ENCODE data around the gene CLCN1.

The CLCN1 gene

GRCh38 chr7:143334244-143334643 is 18.3 kb downstream of the CLCN1 start:
- no peaks in the 10 kb centered on the region for H3F3A ChIP-seq (ENCODE audit: insufficient read depth, low read length)
- H2AFZ ChIP-seq (ENCODE audit: low read length), result no peak overlapping the region
- no peak overlapping the region for H3K4me2 ChIP-seq (ENCODE audit: low read depth, low read length)
- no peak overlapping the region for H3K4me3 ChIP-seq (ENCODE audit: low read length)
- no peak overlapping the region for H3K9ac ChIP-seq (ENCODE audit: low read length)
- no peaks in the 10 kb centered on the region for H3K36me3 ChIP-seq (replicated peaks; ENCODE audit: insufficient read depth, low read length)
- H3K9me2 ChIP-seq (replicated peaks; ENCODE audit: insufficient read depth, low read length), result no peaks in the 10 kb centered on the region
- no peak for DNase-seq
- H4K20me1 ChIP-seq (ENCODE audit: insufficient read depth, low read length), result no peaks in the 10 kb centered on the region
- no peaks in the 10 kb centered on the region for H3K9me3 ChIP-seq (replicated peaks; ENCODE audit: insufficient read depth, low read length)
- H3K27ac ChIP-seq (ENCODE audit: low read length), result no peak overlapping the region
- H3K79me2 ChIP-seq (ENCODE audit: low read length), result no peaks in the 10 kb centered on the region
- TF ChIP-seq CTCF (IDR thresholded peaks at IDR 0.05; ENCODE audit: low read length) (no peak), EZH2 (optimal IDR thresholded peaks at IDR 0.05; ENCODE audit: low read depth, low read length) (no peak)
- no peaks in the 10 kb centered on the region for H3K4me1 ChIP-seq (ENCODE audit: low read length)
- no peaks in the 10 kb centered on the region for H3K27me3 ChIP-seq (replicated peaks; ENCODE audit: insufficient read depth, low read length)

- Histone ChIP-seq H3K4me2 (ENCODE audit: low read depth, low read length) (no peak overlapping the region), H3K9me2 (replicated peaks; ENCODE audit: insufficient read depth, low read length) (no peaks in the 10 kb centered on the region), H3K27me3 (replicated peaks; ENCODE audit: insufficient read depth, low read length) (no peaks in the 10 kb centered on the region), H4K20me1 (ENCODE audit: insufficient read depth, low read length) (no peaks in the 10 kb centered on the region), H3K4me1 (ENCODE audit: low read length) (no peaks in the 10 kb centered on the region), H3K9me3 (replicated peaks; ENCODE audit: insufficient read depth, low read length) (no peaks in the 10 kb centered on the region), H3K9ac (ENCODE audit: low read length) (no peak overlapping the region), H2AFZ (ENCODE audit: low read length) (no peak overlapping the region), H3K27ac (ENCODE audit: low read length) (no peak overlapping the region), H3F3A (ENCODE audit: insufficient read depth, low read length) (no peaks in the 10 kb centered on the region), H3K36me3 (replicated peaks; ENCODE audit: insufficient read depth, low read length) (no peaks in the 10 kb centered on the region), H3K79me2 (ENCODE audit: low read length) (no peaks in the 10 kb centered on the region), H3K4me3 (ENCODE audit: low read length) (no peak overlapping the region)
- DNase-seq, result no peak
- no peak for TF ChIP-seq EZH2phosphoT487 (IDR thresholded peaks at IDR 0.05; ENCODE audit: low read length)
- no peak for TF ChIP-seq EZH2 (optimal IDR thresholded peaks at IDR 0.05; ENCODE audit: low read depth, low read length)
- TF ChIP-seq CTCF (IDR thresholded peaks at IDR 0.05; ENCODE audit: low read length), result no peak
Measured at GRCh38 chr7:143337216-143337615, 21.3 kb downstream of the CLCN1 start.

- Histone ChIP-seq H2AFZ (ENCODE audit: low read length) (no peak overlapping the region), H3K79me2 (ENCODE audit: low read length) (no peaks in the 10 kb centered on the region), H3K9me2 (replicated peaks; ENCODE audit: insufficient read depth, low read length) (no peaks in the 10 kb centered on the region), H3F3A (ENCODE audit: insufficient read depth, low read length) (no peaks in the 10 kb centered on the region), H3K9ac (ENCODE audit: low read length) (no peak overlapping the region), H3K9me3 (replicated peaks; ENCODE audit: insufficient read depth, low read length) (no peaks in the 10 kb centered on the region), H3K36me3 (replicated peaks; ENCODE audit: insufficient read depth, low read length) (no peaks in the 10 kb centered on the region), H3K4me3 (ENCODE audit: low read length) (no peak overlapping the region), H3K27ac (ENCODE audit: low read length) (no peak overlapping the region), H3K4me2 (ENCODE audit: low read depth, low read length) (no peak overlapping the region), H3K27me3 (replicated peaks; ENCODE audit: insufficient read depth, low read length) (no peaks in the 10 kb centered on the region), H3K4me1 (ENCODE audit: low read length) (no peaks in the 10 kb centered on the region), H4K20me1 (ENCODE audit: insufficient read depth, low read length) (no peaks in the 10 kb centered on the region)
- no peak for DNase-seq
- no peak for TF ChIP-seq CTCF (IDR thresholded peaks at IDR 0.05; ENCODE audit: low read length)
- TF ChIP-seq EZH2 (optimal IDR thresholded peaks at IDR 0.05; ENCODE audit: low read depth, low read length), result no peak
- TF ChIP-seq EZH2phosphoT487 (IDR thresholded peaks at IDR 0.05; ENCODE audit: low read length), result no peak
Measured at GRCh38 chr7:143341842-143342241, 25.9 kb downstream of the CLCN1 start.
